GM13976 (cell line): ENCODE results near the gene CRB1.

Experiments used
- DNase-seq: peaks from one replicate; pipeline ENCODE4 v3.0.0; 2012; ENCODE audit warnings: low spot score
- CTCF ChIP-seq: IDR thresholded peaks from 2 replicates; pipeline ENCODE4 v1.5.1; 2012; ENCODE audit warnings: borderline replicate concordance, mild to moderate bottlenecking; ENCODE audit not compliant: insufficient read depth; ENCODE audit errors: extremely low read depth, missing control alignments, control extremely low read depth
- in situ Hi-C: fragments of 300-500 bp; cut with MboI; formaldehyde crosslinking; loops from one replicate; pipeline ENCODE4 v1.12.0; 2022; ENCODE audit warnings: low sequenced_read_pairs, mixed read lengths, inconsistent platforms; ENCODE audit not compliant: unreplicated experiment

The CRB1 gene

DNA sequence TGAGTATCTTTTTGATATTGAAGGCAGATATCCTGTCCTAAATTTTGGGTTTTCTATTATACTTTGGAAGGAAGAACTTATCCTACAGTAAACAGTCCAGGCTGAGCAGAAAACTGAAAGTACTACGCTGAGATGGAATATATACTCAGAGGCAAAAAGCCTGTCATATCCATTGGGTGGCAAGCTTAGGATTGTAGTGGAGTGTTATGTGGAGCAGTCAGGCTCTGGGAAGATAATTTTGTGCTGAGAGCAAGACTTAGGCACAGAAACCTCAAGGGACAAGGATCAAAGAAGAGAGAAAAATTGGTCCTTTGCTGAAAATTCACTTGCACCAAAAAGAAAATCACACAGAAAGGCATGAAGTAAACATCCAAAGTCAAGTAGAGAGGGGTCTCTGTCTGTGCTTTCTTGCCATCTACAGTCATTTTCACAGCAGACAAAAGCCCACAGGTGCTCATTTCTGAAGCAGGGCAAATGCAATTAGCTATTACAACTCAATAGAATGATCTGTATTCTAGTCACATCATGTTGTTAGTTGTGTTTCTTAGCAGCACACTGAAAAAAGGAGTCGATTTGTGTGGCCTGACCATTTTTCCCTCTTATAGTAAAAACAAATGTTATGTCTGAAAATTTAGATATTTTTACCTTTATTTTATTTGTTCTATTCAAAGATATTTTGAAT is 38.5 kb downstream of the CRB1 start:
- TF ChIP-seq CTCF, result no peak
- in situ Hi-C loops, result no loop called here
- no peak for DNase-seq

GRCh38 chr1:197307136-197307535 is 39.1 kb downstream of the CRB1 start:
- no peak for DNase-seq
- TF ChIP-seq CTCF, result no peak
- in situ Hi-C loops, result no loop called here

DNA sequence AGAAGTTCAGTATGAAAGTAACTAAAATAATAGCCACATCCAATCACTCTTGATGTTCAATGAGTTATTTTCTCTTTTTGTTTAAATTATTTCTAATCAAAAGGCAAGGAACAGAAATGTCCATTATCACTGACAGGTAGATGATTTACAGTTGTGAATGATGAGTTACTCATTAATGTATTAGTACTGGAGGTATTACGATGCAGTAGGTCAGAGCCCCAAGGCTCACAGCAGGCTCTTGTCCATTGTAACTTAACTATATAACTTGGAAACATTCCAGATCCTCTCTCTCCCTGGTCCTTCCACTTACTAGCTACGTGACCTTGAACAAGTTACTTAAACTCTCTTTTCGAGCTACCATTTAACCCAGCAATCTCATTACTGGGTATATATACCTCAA is 39.5 kb downstream of the CRB1 start:
- no peak for TF ChIP-seq CTCF
- in situ Hi-C loops, result no loop called here
- DNase-seq, result no peak

DNA sequence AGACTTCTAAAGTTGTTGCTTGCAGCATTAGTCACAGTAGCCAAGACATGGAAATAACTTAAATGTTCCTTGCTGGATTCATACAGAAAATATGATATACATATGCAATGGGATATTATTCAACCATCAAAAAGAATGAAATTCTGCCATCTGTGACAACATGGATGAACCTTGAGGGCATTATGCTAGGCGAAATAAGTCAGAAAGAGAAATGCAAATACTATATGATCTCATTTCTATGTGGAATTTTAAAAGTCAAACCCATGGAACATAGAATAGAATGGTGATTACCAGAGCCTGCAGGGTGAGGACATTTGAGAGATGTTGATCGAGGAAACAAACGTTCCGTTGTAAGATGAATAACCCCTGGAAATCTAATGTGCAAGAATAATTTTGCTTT is 43.0 kb downstream of the CRB1 start:
- no peak for DNase-seq
- no peak for TF ChIP-seq CTCF
- in situ Hi-C loops, result no loop called here

- DNase-seq, result no peak
- in situ Hi-C loops, result no loop called here
- TF ChIP-seq CTCF, result no peak
Measured at GRCh38 chr1:197312163-197312562, 44.1 kb downstream of the CRB1 start.

- in situ Hi-C loops, result no loop called here
- no peak for TF ChIP-seq CTCF
- no peak for DNase-seq
Measured at GRCh38 chr1:197313713-197314112, 45.7 kb downstream of the CRB1 start.
